GM10248 (cell line): ENCODE results near the gene TMEM256.

Source experiments
- CTCF ChIA-PET: fragments of 300-600 bp; sonication (Branson Sonifier 250); formaldehyde crosslinking; extraction: SDS; loops from one replicate; lab custom pipeline; 2021; ENCODE audit warnings: antibody characterized with exemption; lab: Yijun Ruan, JAX
- POLR2A ChIA-PET: fragments of 350-650 bp; sonication (Branson Sonifier 250); formaldehyde crosslinking; extraction: SDS; loops from one replicate; lab custom pipeline; 2020; ENCODE audit warnings: antibody characterized with exemption; lab: Yijun Ruan, JAX
- DNase-seq: peaks from one replicate; pipeline ENCODE4 v3.0.0; 2012; ENCODE audit errors: extremely low spot score
- CTCF ChIP-seq: IDR thresholded peaks from 2 replicates; pipeline ENCODE4 v1.5.1; 2012; ENCODE audit warnings: mild to moderate bottlenecking, low read depth; ENCODE audit errors: extremely low read depth, missing control alignments, control extremely low read depth

Gene TMEM256

GRCh38 chr17:7407082-7407481 lies 3.2 kb upstream of the TMEM256 start:
- no peak for TF ChIP-seq CTCF
- DNase-seq = no peak
- POLR2A ChIA-PET = no interaction called here
- CTCF ChIA-PET = interaction anchor here (1.6 to 2.8 kb wide), 2 partner anchors 10 to 51 kb away, joined by 5 to 10 read pairs; no protein-coding TSS in a partner anchor

- DNase-seq = no peak
- CTCF ChIA-PET = interaction anchor here (0.7 to 2.8 kb wide), 4 partner anchors 9 to 155 kb away, joined by 4 to 10 read pairs (median 4); no protein-coding TSS in a partner anchor
- TF ChIP-seq CTCF = no peak
- POLR2A ChIA-PET = interaction anchor here (0.5 to 1.0 kb wide), 2 partner anchors 78 to 289 kb away, joined by 3 to 5 read pairs; partner anchors contain the start of gene POLR2A
These were observed 2.4 kb upstream of the TMEM256 start for GRCh38 chr17:7406235-7406825.

GRCh38 chr17:7405350-7406234 lies 1.7 kb upstream of the TMEM256 start:
- ChIA-PET CTCF (interaction anchor here (0.9 to 2.8 kb wide), 3 partner anchors 8 to 155 kb away, joined by 4 to 10 read pairs (median 5); no protein-coding TSS in a partner anchor), POLR2A (interaction anchor here (1.0 kb wide), 1 partner anchor 79 kb away, joined by 3 read pairs; the partner anchor contains the start of gene POLR2A)
- no peak for TF ChIP-seq CTCF
- no peak for DNase-seq

GRCh38 chr17:7404737-7405349 lies 946 bp upstream of the TMEM256 start:
- CTCF ChIA-PET = interaction anchor here (0.8 to 2.8 kb wide), 4 partner anchors 10 to 207 kb away, joined by 3 to 10 read pairs (median 7); partner anchors contain the start of genes PLSCR3 and TMEM95
- no peak for TF ChIP-seq CTCF
- POLR2A ChIA-PET = interaction anchor here (0.7 to 2.3 kb wide), 12 partner anchors 11 to 481 kb away, joined by 3 to 10 read pairs (median 4); partner anchors contain the start of genes CD68, PLSCR3, POLR2A and TMEM102
- DNase-seq = no peak

- TF ChIP-seq CTCF = no peak
- DNase-seq = no peak
- ChIA-PET POLR2A (interaction anchor here (0.6 to 2.3 kb wide), 15 partner anchors 9 to 482 kb away, joined by 3 to 10 read pairs (median 4); partner anchors contain the start of genes CD68, GPS2, MPDU1 and PLSCR3), CTCF (interaction anchor here (0.8 to 2.1 kb wide), 7 partner anchors 9 to 186 kb away, joined by 3 to 10 read pairs (median 4); partner anchors contain the start of genes PLSCR3, SOX15 and TMEM95)
These were observed 245 bp downstream of the TMEM256 start for GRCh38 chr17:7403727-7403976.
